NB4 (cell line): ENCODE measurements around the gene MT4.
"Not testable (repeated sequence)": the region's sequence is repeated elsewhere in the genome, so short reads cannot be mapped to it uniquely, and the experiment has no call there.

Source experiments
- DNase-seq: peaks from one replicate; pipeline ENCODE4 v3.0.0; 2010; ENCODE audit warnings: low read depth
- H3K4me3 ChIP-seq: one replicate; pipeline ENCODE4 v1.5.1; 2011; ENCODE audit warnings: mild to moderate bottlenecking, low read depth, low read length, moderate library complexity
- MYC ChIP-seq: IDR thresholded peaks from 2 replicates; pipeline ENCODE4 v1.6.1; 2011; ENCODE audit warnings: low read depth, low read length
- POLR2A ChIP-seq: IDR thresholded peaks from 2 replicates; pipeline ENCODE4 v1.6.1; 2011; ENCODE audit warnings: mild to moderate bottlenecking; ENCODE audit not compliant: insufficient read length; ENCODE audit errors: extremely low read depth
- TF ChIP-seq, protein P1 (sequence below): IDR thresholded peaks from 2 replicates; pipeline ENCODE4 v1.6.1; 2011; ENCODE audit warnings: low read depth, low read length
- TF ChIP-seq, protein P2 (sequence below): IDR thresholded peaks from one replicate; pipeline ENCODE4 v1.5.1; 2012; ENCODE audit warnings: low read depth, low read length

MT4 gene

DNA sequence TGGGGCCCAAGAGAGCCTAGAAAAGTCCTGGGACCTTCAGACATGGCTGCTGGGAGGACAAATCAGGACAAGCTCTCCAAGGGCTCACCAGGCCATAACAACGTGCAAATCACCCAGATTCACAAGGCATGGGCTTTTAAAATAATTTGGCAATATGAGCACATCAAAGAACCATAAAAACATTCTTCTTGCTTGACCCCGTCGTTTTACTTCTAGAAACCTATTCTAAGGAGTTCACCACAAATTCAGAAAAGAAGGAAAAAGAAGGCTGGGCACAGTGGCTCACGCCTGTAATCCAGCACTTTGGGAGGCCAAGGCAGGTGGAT, 12.4 kb downstream of the MT4 start:
- no peak for DNase-seq
- no peak overlapping the region for H3K4me3 ChIP-seq
- TF ChIP-seq MYC = peak; percentile 23; the same call in 1 of the 2 replicates
- TF ChIP-seq, protein P1, sequence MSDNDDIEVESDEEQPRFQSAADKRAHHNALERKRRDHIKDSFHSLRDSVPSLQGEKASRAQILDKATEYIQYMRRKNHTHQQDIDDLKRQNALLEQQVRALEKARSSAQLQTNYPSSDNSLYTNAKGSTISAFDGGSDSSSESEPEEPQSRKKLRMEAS = no peak

DNA sequence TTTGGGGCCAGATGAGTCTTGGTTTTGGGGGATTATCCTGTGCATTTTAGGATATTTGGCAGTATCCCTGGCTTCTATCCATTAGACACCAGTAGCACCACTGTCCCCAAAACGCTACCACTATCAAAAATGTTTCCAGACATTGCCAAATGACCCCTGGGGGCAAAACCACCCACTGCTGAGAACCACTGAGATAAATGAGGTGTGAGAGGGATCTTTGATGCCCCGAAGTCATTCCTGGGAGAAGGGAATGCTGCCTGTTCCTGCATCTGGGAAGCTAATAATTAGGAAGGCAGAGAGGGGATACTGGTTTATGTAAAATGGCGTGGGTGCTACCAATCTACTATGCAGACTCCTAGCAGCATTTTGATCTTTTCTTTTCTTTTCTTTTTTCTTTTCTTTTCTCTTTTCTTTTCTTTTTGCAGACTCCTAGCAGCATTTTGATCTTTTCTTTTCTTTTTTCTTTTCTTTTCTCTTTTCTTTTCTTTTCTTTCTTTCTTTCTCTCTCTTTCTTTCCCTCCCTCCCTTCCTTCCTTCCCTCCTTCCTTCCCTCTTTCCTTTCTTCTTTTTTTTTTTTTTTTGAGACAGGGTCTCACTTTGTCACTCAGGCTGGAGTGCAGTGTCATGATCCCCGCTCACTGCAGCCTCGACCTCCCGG, 15.6 kb downstream of the MT4 start:
- no peak for DNase-seq
- no peak overlapping the region for H3K4me3 ChIP-seq
- no peak for TF ChIP-seq POLR2A
- no peak for TF ChIP-seq MYC
- TF ChIP-seq, protein P1 = no peak
- TF ChIP-seq, protein P2, sequence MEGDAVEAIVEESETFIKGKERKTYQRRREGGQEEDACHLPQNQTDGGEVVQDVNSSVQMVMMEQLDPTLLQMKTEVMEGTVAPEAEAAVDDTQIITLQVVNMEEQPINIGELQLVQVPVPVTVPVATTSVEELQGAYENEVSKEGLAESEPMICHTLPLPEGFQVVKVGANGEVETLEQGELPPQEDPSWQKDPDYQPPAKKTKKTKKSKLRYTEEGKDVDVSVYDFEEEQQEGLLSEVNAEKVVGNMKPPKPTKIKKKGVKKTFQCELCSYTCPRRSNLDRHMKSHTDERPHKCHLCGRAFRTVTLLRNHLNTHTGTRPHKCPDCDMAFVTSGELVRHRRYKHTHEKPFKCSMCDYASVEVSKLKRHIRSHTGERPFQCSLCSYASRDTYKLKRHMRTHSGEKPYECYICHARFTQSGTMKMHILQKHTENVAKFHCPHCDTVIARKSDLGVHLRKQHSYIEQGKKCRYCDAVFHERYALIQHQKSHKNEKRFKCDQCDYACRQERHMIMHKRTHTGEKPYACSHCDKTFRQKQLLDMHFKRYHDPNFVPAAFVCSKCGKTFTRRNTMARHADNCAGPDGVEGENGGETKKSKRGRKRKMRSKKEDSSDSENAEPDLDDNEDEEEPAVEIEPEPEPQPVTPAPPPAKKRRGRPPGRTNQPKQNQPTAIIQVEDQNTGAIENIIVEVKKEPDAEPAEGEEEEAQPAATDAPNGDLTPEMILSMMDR = no peak

DNA sequence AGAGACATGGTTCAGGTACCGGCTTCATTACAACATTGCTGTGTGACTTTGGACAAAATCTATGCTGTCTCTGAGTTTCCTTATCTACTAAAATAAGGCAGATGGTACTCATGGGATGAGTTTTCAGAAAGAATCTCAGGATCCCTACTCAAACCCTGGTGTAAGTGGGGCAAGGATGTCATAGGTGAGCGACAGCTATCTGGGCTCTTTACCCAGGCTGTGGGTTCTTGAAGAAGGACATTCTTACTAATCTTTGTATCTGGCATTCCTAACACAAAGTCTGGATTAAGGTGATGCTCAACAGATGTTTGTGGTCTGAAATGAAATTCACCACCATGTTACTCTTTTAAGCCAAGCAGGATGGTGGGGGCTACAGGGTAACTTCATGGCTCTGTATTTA, 18.0 kb downstream of the MT4 start:
- DNase-seq, H3K4me3 ChIP-seq: not testable (repeated sequence)

DNA sequence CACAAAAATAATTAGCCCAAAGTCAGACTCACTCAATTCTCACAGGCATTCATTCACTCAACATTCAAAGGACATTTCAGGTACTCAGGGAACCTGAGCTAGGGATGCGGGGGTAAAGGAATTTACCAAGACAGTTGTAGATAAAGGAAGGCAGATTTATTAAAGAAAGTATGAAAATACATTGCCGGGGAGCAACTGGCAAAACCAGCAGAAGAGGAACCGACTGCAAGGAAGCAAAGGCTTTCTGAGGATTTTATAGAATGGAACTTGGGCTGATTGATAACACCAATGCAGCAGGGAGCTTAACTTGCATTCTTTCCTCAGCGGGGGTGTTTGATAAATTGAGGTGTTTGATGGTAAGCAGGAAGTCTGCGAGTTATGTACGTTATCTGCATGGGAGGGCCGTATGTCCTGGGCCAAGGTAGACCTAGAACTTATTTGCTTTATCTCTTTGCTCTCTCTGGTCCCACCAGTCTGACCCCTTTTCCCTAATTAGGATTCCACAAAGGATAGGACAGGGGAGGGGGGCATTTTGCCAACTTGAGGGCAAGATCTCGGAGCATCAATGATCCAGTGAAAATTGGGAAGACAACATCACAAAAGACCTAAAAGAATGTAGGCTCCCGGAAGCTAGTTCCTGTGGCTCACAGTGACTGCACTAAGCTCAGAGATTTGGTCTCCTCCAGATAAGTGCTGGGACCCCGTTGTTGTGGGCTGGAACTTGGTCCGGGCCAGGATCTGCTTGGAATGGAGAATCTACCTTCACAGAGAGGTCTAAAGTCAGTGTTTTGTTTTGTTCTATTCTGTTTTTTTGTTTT, 18.7 kb downstream of the MT4 start:
- no peak for DNase-seq
- H3K4me3 ChIP-seq = no peak overlapping the region
- no peak for TF ChIP-seq POLR2A

DNA sequence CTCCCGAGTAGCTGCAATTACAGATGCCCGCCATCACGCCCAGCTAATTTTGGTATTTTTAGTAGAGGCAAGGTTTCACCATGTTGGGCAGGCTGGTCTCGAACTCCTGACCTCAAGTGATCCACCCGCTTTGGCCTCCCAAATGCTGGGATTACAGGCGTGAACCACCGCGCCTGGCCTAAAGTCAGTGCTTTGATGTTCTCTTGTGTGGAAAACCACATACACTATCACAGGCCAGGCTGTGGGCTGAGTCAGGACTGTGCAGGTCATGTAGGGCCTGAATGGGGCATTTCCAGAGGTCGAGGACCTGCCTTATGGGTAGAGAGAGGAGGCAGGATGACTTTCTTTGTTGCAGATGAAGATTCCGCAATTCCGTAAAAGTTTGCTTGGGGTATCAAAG, 19.4 kb downstream of the MT4 start:
- no peak overlapping the region for H3K4me3 ChIP-seq
- TF ChIP-seq, protein P2 = no peak
- no peak for TF ChIP-seq MYC
- no peak for DNase-seq

DNA sequence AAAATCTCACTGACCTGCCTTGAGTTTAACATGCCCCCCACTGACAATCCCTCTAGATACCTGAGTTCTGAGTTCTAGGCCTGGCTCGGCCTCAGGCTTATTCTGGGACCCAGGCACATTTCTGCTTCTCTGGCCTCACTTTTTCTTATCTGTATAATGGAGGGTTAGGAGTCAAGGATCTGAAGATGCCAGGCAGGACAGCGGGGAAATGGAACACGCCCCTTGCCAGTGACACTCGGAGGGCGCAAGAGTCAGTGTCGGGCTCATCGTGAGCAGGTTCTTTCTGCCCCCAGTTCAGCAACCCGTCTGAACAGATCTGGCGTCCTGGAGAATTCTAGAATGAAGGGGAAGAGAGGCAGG, 23.9 kb downstream of the MT4 start:
- no peak for DNase-seq
- H3K4me3 ChIP-seq = no peak overlapping the region
- no peak for TF ChIP-seq POLR2A
- TF ChIP-seq, protein P1 = no peak
- no peak for TF ChIP-seq MYC
- TF ChIP-seq, protein P2 = no peak

DNA sequence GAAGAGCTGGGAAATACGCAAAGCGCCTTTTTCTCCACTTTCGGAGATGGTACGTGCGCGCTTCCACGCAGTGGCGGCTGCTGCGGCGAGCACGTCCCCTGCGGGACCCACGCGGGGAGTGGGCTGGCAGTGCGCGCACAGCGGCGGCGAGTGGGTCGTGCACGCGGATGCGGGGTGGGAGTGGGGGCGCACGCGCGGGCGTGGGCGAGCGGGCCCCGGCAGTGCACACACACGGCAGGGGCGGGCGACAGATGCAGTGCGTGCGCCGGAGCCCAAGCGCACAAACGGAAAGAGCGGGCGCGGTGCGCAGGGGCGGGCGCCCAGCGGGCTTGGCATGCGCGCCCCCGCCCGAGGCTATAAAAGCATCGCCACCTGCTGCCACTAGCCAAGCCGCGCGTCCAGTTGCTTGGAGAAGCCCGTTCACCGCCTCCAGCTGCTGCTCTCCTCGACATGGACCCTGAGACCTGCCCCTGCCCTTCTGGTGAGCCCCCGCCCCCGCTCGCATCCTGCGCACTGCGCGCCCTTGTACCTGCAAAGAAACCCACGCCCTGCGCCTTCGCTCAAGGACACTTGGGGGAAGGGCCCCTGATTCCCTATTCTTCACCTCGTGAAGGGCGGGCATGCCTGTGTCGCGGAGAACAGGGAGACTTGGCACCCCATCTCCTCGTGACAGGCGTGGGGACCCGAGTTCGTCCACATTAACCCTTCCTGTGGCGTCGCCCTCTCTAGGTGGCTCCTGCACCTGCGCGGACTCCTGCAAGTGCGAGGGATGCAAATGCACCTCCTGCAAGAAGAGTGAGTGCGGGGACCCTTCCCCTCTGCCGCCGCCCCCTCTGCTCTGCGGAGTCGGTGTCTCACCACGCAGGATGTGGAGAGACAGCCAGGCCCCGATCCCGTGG, 24.5 kb downstream of the MT4 start, which contains the start of gene MT3:
MT3 (plus strand) TSS at position 388 of the 899 bp plus-strand sequence; CDS start at position 451, 63 bp downstream.
- TF ChIP-seq, protein P2 = no peak
- TF ChIP-seq MYC = no peak
- TF ChIP-seq POLR2A = no peak
- TF ChIP-seq, protein P1 = no peak
- no peak within 1 kb of the TSS for H3K4me3 ChIP-seq
- no peak for DNase-seq
